Right lobe of liver (tissue), 6 donors: ENCODE results near the gene PRKCD. TPM values are rescaled to one million over a fixed set of nuclear protein-coding genes. Genes with fewer than 3 reads are reported as not detected.

Experiments
- ATAC-seq, 4 donors: fragments of 200-7000 bp; cut with Tn5 transposase; one replicate each; pipeline ENCODE4 v1.9.1; 2020; ENCODE audit warnings: mild to moderate bottlenecking in 4 of 4, moderate library complexity in 4 of 4
- DNase-seq, 3 donors: peaks; one replicate each; pipeline ENCODE4 v3.0.0-alpha.2; 2020
- H3K27ac ChIP-seq, 3 donors: fragments of 200-600 bp; one replicate each; pipeline ENCODE4 v1.8.0; 2022
- H3K27me3 ChIP-seq, 2 donors: fragments of 200-600 bp; one replicate each; pipeline ENCODE4 v1.8.0; 2022
- H3K36me3 ChIP-seq, 4 donors: fragments of 200-600 bp; sonication (generic) in 1 of 4; one replicate each; pipeline versions ENCODE4 v1.5.1 to v1.8.0; 2017 to 2022; ENCODE audit warnings: control low read depth in 1 of 4
- H3K4me1 ChIP-seq, 4 donors: fragments of 200-600 bp; sonication (generic) in 1 of 4; one replicate each; pipeline versions ENCODE4 v1.5.1 to v1.8.0; 2017 to 2022; ENCODE audit warnings: control low read depth in 1 of 4
- H3K4me3 ChIP-seq, 3 donors: fragments of 200-600 bp; one replicate each; pipeline ENCODE4 v1.8.0; 2022
- H3K9me3 ChIP-seq, 4 donors: fragments of 200-600 bp; sonication (generic) in 1 of 4; one replicate each; pipeline versions ENCODE4 v1.5.1 to v1.8.0; 2017 to 2022; ENCODE audit warnings: control low read depth in 1 of 4
- CTCF ChIP-seq, 4 donors: fragments of 200-600 bp in 3 of 4; fragments of 450-650 bp in 1 of 4; IDR thresholded peaks; one replicate each; pipeline versions ENCODE4 v1.5.1 to v1.8.0; 2016 to 2022; ENCODE audit warnings: antibody characterized with exemption in 4 of 4, mild to moderate bottlenecking in 2 of 4
- POLR2A ChIP-seq: fragments of 450-650 bp; IDR thresholded peaks from one replicate; pipeline ENCODE4 v1.6.1; 2017; ENCODE audit warnings: antibody characterized with exemption, mild to moderate bottlenecking
- WGBS: methylation state at CpG from one replicate; pipeline ENCODE4 v1.1.6; 2018; ENCODE audit warnings: low coverage, low lambda C conversion rate; ENCODE audit not compliant: insufficient coverage; ENCODE audit errors: missing lambda C conversion rate; 5-methylcytosine and 5-hydroxymethylcytosine counted together
- intact Hi-C, 2 donors: fragments of 100-400 bp; cut with DNase I; formaldehyde crosslinking; loops; one replicate each; pipeline versions ENCODE4 v1.11.2 to v1.14.1; 2022
- total RNA-seq, 6 experiments: library from RNA; depleted of rRNA in 2 of 6; stranded (reverse); fragments of >200 nt in 2 of 6; fragmentation: NEBNext Ultra II Directional in 3 of 6; extraction: Animal tissue kit (Norgen Biotek cat#: 25700) in 3 of 6; gene quantifications; one replicate each; pipeline versions ENCODE4 v1.1.0 to v1.2.4, GENCODE V29; 2016 to 2023
- donor health status: DM: no; HTN: yes; CAD: no.
- donor health status: DM: no; HTN: no; CAD: no.
- donor health status: DM: no; HTN: no; CAD: no.
- donor health status: DM: no; HTN: yes; CAD: no.
- donor health status: DM: no; HTN: yes; CAD: no.

PRKCD gene
- total RNA-seq, 6 experiments from 2014 or later: 3.5 to 8.3 (median 5.1) TPM

GRCh38 chr3:53230789-53231188 is 69.8 kb downstream of the PRKCD start:
- Histone ChIP-seq H3K36me3 (peaks cover 13 to 96% (median 33%) of the 10 kb centered on the region in 4 donors), H3K4me1 (peaks cover 0 to 3% (median 1%) of the 10 kb centered on the region in 4 donors), H3K4me3 (no peak overlapping the region), H3K27ac (no peak overlapping the region), H3K27me3 (no peaks in the 10 kb centered on the region), H3K9me3 (no peaks in the 10 kb centered on the region)
- ATAC-seq (no peak), DNase-seq (no peak)
- TF ChIP-seq POLR2A (no peak), CTCF (IDR thresholded peaks at IDR 0.05) (no peak)
- intact Hi-C loops: no loop called here
- WGBS: no CpG with 5 or more reads among the region's 5 CpGs

GRCh38 chr3:53231532-53232511 is 70.8 kb downstream of the PRKCD start:
- no peak for ATAC-seq
- H3K4me3 ChIP-seq: no peak overlapping the region
- DNase-seq: no peak

DNA sequence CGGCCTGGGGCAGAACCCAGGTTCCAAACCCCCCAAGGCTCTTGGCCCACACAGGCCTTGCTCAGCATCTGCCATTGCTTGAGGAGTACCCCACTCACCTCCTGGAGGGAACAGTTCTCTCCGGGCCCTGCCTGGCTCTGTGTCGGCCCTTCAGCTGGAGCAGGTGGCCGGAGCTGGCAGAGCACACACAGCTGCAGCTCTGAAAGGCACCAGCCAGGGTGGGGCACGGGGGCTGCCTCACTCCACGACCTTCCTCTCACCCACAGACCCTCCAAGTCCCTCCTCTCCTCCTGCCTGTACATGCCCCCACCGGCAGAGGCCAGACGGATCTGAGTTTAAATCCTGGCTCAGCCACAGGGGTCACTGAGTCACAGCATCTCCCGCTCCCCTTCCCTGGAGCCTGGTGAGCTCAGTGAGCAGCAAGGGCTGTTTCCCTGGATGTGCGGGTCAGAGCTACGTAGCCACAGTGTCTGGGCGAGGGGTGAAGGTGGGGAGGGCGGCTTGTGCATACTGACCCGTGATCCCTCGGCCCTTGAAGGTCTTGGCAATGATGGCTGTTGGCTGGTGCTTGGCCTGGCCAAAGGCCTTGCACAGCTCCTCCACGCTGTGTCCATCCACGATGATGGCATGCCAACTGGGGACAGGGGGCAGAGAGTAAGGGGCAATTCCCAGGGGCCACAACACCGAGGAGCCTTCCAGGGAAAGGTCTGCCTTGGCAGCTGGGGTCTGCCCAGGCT is 71.8 kb downstream of the PRKCD start:
- ATAC-seq: no peak
- peak overlapping the region in 1 of 3 donors; percentile 13 for H3K27ac ChIP-seq
- no peak overlapping the region for H3K4me3 ChIP-seq
- DNase-seq: peak in 2 of 3 donors; percentile 47
- 63% methylated on average over 5 of the region's 18 CpGs for WGBS
- H3K9me3 ChIP-seq: no peaks in the 10 kb centered on the region
- intact Hi-C loops: no loop called here
- H3K4me1 ChIP-seq: peaks cover 0 to 22% (median 12%) of the 10 kb centered on the region in 4 donors
- H3K27me3 ChIP-seq: no peaks in the 10 kb centered on the region
- H3K36me3 ChIP-seq: peaks cover 13 to 76% (median 23%) of the 10 kb centered on the region in 4 donors
- TF ChIP-seq POLR2A (no peak), CTCF (IDR thresholded peaks at IDR 0.05) (no peak)

More at GRCh38 chr3:53231532-53232511, 70.8 kb downstream of the PRKCD start:
- no peaks in the 10 kb centered on the region for H3K9me3 ChIP-seq
- H3K4me1 ChIP-seq: peaks cover 0 to 14% (median 9%) of the 10 kb centered on the region in 4 donors
- WGBS: 82% methylated on average over 6 of the region's 13 CpGs
- peaks cover 13 to 86% (median 28%) of the 10 kb centered on the region in 4 donors for H3K36me3 ChIP-seq
- H3K27ac ChIP-seq: no peak overlapping the region
- no peaks in the 10 kb centered on the region for H3K27me3 ChIP-seq
- TF ChIP-seq POLR2A: no peak
- no peak for TF ChIP-seq CTCF (IDR thresholded peaks at IDR 0.05)
- intact Hi-C loops: no loop called here

- DNase-seq: peak in 1 of 3 donors; percentile 46
Measured at GRCh38 chr3:53234130-53234840, 73.3 kb downstream of the PRKCD start.

More at GRCh38 chr3:53234130-53234840, 73.3 kb downstream of the PRKCD start:
- no peaks in the 10 kb centered on the region for H3K27me3 ChIP-seq
- H3K4me1 ChIP-seq: peaks cover 0 to 35% (median 18%) of the 10 kb centered on the region in 4 donors
- TF ChIP-seq CTCF (IDR thresholded peaks at IDR 0.05): no peak
- 79% methylated on average over 7 of the region's 15 CpGs for WGBS
- peaks cover 1 to 61% (median 14%) of the 10 kb centered on the region in 4 donors for H3K36me3 ChIP-seq
- intact Hi-C loops: no loop called here
- no peak for ATAC-seq
- no peak overlapping the region for H3K4me3 ChIP-seq
- no peak overlapping the region for H3K27ac ChIP-seq
- H3K9me3 ChIP-seq: no peaks in the 10 kb centered on the region
